ENCODE measurements around the gene SPATS1. TPM values are rescaled to one million over a fixed set of nuclear protein-coding genes. Genes with fewer than 3 reads are reported as not detected.

SPATS1 gene
- total and polyA plus RNA-seq, 12 donors: not detected

- no peak for TF ChIP-seq CTCF (IDR thresholded peaks at IDR 0.05)
- intact Hi-C loops (cut with DNase I): no loop called here
- no peak overlapping the region for H3K27ac ChIP-seq
- H3K27me3 ChIP-seq: peaks cover 0 to 22% (median 7%) of the 10 kb centered on the region in 7 donors
- H3K4me3 ChIP-seq: no peak overlapping the region
- ATAC-seq (no peak), DNase-seq (no peak)
- H3K9me3 ChIP-seq: peaks cover 0 to 6% (median 0%) of the 10 kb centered on the region in 11 donors
- no peaks in the 10 kb centered on the region for H3K36me3 ChIP-seq
- no peaks in the 10 kb centered on the region for H3K4me1 ChIP-seq
- 82 to 89% methylated on average over 3 of the region's 3 CpGs for WGBS, 2 donors
Observed at GRCh38 chr6:44359973-44360372, 17.5 kb downstream of the SPATS1 start.

GRCh38 chr6:44361947-44362346 is 19.5 kb downstream of the SPATS1 start:
- intact Hi-C loops (cut with DNase I): no loop called here
- Histone ChIP-seq H3K27me3 (peaks cover 0 to 18% (median 0%) of the 10 kb centered on the region in 7 donors), H3K36me3 (no peaks in the 10 kb centered on the region), H3K4me3 (no peak overlapping the region), H3K4me1 (no peaks in the 10 kb centered on the region), H3K27ac (no peak overlapping the region), H3K9me3 (no peaks in the 10 kb centered on the region)
- no peak for TF ChIP-seq CTCF (IDR thresholded peaks at IDR 0.05)
- 75 to 78% methylated on average over 6 of the region's 6 CpGs for WGBS, 2 donors
- DNase-seq (no peak), ATAC-seq (no peak)

DNA sequence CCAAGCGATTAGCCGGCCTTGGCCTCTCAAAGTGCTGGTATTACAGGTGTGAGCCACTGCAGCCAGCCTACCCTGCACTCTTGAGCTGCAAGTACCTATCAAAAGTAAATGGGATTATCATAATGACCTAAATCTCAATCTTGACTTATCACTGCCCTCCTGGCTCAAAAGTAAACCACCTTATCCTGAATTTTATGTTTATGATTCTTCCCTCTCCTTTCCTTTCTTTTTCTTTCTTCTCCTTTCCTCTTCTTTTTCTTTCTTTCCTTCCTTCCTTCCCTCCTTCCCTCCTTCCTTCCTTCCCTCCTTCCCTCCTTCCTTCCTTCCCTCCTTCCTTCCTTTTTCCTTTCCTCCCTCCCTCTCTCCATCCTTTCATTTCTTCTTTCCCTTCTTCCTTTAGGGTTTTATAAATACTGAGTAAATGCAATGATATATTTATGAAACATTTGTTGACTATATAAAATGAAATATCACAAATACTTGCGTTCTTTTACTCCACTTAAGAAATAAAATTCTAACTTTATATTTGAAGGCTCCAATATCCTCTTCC is 21.0 kb downstream of the SPATS1 start:
- ATAC-seq (no peak), DNase-seq (no peak)
- intact Hi-C loops (cut with DNase I): no loop called here
- Histone ChIP-seq H3K4me1 (no peaks in the 10 kb centered on the region), H3K9me3 (no peaks in the 10 kb centered on the region), H3K27me3 (peaks cover 0 to 22% (median 6%) of the 10 kb centered on the region in 7 donors), H3K27ac (no peak overlapping the region), H3K36me3 (no peaks in the 10 kb centered on the region), H3K4me3 (no peak overlapping the region)
- TF ChIP-seq CTCF (IDR thresholded peaks at IDR 0.05): no peak
- 95 to 99% methylated on average over 3 of the region's 3 CpGs for WGBS, 2 donors

DNA sequence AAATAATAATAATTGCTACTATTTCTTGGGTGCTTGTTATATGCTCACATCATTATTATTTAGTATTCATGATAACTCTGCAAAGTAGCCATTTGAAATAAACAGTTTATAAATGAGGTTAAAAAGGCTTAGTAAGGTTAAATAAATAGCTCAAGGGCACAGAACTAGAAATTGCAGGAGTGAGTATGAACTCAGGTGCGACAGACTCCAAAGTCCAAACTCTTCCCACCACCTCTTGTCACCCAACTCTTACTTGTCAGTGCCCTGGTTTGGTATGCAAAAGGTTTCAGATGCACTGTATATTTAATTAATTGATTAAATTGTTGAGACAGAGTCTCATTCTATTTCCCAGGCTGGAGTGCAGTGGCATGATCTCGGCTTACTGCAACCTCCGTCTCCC is 24.3 kb downstream of the SPATS1 start:
- Histone ChIP-seq H3K27me3 (peaks cover 0 to 25% (median 5%) of the 10 kb centered on the region in 7 donors), H3K27ac (no peak overlapping the region), H3K36me3 (no peaks in the 10 kb centered on the region), H3K4me1 (no peaks in the 10 kb centered on the region), H3K4me3 (no peak overlapping the region), H3K9me3 (peaks cover 0 to under 1% (median 0%) of the 10 kb centered on the region in 11 donors)
- WGBS, 2 donors: 89 to 92% methylated on average over 3 of the region's 3 CpGs
- ATAC-seq (no peak), DNase-seq (no peak)
- intact Hi-C loops (cut with DNase I): no loop called here
- no peak for TF ChIP-seq CTCF (IDR thresholded peaks at IDR 0.05)
